NCI-H1436 treated with DMSO at 0.1 percent for 48 hours (cell line): ENCODE data around the gene NXPH1.
A peak's percentile ranks its signal among the peaks of the same experiment; 100 is the strongest.

Source experiments
- DNase-seq: peaks from one replicate; lab custom pipeline; 2025; lab: John Stamatoyannopoulos, UW

Gene NXPH1

DNA sequence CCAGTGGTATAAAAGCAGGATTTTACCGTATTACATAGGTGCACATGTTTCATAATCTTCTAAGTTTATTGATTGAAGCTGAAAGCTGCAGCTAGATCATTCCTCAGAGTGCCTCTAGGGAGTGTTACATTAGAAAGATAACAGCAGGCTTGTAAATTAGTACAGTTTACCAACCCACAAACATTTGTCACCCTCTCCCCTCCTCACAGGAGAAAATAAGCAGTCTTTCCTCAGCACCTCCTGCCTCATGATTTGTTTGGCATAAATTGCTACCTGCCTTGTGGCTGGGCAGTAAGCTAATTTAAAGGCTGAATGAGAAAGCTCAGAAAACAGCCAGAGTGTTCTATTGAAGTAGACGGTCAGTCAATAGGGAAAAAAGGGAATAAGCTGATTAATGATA, 74.2 kb downstream of the NXPH1 start:
- DNase-seq = no peak

DNA sequence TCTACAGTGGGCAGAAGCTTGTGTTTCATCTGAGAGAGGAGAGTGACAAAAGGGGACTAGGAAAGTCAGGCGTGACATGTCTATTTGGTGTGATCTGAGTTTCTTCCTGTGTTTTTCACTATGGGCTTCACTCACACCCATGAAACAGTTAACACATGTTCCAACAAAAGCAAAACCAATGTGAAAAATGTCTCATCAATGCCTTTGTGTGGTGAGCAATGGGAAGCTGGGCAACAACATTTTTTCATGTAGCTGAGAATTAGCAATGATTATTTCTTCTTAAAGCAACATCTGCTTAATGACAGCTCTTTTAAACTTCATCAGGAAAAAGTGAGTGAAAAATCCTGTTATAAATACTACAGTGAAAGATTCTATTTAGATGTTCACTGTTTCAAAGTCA, 76.2 kb downstream of the NXPH1 start:
- no peak for DNase-seq

DNA sequence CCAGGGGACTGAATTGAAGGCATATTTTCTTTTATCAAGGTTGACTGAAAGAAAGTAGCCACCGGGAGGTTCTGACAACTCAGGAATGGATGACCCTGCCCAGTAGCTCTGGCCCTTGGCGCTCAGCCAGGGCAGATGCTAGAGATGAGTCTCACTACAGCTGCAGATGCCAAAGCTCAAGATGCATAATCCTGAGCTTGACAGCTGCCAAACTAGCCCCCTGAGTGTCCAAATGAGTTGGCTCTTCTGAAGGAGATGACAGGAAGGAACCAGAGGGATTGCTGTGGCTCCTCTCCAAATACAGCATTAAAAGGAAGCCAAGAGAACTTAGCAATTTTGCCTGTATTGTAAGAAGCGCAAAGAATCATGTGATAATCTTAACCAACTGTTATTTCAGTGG, 78.4 kb downstream of the NXPH1 start:
- no peak for DNase-seq

DNA sequence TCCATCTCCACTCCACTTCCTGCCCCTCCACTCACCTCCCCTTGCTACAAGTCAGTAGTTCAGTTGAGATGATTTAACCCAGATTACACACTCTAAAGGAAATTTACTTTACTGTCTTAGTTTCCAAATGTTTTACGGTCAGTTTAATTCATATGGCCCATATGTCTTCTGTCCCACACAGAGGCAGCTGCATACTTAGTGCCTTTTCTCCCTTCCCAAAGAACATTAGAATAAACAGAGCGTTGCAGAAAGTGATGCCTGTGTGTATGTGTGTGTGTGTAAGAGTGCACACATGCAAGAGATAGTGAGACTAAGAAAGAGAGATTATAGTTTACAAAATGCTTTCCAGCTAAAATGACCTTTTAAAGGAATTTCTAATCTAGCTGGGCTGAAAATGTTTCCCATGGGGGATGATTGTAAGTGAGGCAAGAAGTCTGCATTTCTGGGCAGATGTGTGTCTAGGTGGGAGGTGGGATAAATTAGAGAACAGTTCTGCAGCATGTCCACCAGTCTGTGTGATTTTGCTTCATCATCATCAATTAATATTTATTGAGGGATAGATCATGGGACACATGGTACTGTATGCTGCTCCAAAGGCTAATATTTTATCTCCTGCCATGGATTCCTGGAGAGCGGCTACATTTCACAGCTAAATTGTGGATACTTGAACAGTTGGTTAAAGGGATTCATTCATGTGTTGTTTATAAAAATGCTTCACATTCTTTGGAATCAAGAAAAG, 81.5 kb downstream of the NXPH1 start:
- no peak for DNase-seq

DNA sequence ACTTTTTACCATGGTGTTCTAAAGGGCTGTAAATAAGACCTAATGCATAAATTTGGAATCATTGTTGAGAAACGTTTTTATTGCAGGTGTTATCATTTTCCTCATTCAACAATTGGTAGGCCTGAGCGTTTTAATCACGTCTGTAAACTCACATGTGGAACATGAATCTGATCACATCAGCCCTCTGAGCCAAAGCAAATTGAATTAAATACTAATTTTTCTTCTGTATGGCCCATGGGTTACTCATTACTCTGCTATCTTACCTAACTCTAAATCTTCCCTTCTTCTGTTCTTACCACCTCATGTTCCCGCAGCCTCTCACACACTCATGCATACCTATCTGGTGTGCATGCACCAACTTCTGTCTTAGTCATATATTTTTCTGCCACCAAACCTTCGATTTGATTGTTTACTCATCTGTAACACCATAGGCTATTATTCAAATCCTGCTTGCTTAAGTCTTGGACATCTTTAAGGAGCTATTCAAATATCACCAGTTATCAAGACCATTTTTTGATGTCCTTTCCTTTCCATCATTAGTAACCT, 82.3 kb downstream of the NXPH1 start:
- DNase-seq = no peak

DNA sequence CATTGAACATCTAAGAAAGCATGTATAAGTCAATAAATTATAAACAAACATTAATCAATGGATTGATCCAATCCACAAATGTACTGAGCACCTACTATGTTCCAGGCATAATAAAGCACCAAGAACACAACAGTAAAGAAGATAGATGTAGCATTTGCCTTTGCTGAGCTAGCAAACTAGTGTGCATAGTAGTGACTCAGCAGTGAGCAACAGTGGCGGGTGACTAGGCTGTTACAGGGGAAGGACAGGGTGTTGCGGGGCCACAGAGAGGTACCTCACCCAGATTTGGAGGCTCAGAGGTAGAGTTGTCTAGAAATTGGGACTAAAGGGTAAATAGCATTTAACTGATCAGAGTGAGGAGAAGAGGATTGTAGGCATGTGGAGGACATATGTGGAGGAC, 83.6 kb downstream of the NXPH1 start:
- DNase-seq = no peak

DNA sequence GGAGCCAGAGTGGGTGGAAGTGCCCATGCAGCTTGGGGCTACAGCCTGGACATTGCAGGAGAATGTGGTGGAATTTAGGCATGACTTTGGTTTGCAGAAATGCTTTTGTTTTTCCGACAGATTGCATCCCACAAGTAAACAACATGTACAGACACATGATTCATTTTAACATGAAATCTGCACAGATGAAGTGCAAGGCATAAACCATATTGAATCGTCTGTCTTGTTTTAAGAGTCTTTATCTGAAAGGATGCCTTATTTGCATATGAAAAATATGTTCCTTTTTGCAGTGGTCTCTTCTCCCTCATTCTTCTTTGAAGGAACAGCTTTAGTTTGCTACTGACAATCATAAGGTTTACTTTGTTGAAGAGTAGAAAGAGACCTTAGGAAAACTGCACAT, 94.9 kb downstream of the NXPH1 start:
- DNase-seq = no peak

DNA sequence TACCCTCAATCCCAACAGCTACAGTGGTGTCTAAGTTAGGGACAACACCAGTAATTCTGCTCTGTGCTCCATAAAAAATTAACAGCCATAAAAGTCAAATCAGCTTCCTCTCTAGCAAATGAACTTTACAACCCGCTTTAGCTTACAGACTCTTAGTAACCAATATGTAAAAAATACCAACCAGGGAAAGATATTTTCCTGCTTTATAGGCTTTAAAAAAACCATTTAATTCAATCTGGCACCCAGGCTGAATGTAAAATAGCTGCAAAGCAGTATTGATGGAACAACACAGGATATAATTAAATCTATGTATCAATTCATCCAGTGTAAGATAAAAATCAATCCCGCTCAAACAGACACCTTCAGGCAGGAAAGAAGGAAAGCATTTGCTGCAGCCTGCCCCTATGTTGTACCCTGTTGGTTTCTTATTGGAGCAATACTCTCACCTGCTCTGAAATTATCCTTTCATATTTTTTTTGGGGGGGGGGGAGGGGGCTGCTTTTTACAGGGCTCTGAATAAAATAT, 98.6 kb downstream of the NXPH1 start:
- no peak for DNase-seq

DNA sequence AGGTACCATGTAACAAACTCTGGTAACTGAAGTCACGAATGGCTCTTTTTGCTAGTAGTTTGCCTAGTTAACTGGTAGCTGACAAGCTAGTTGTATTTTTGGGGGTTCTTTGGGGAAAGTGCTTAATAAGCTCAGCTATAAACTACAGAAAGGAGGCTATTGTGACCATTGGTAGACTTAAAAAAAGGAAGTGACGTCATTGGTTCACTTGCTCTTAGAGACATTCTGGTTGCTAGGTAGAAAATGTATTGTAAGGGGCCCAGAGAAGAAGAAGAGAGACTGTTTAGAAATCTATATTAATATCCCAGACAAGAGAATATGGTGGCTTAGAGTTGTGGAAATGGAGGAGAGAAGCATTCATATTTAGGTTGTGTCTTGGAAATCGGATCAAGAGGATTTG, 103.0 kb downstream of the NXPH1 start:
- DNase-seq = no peak

DNA sequence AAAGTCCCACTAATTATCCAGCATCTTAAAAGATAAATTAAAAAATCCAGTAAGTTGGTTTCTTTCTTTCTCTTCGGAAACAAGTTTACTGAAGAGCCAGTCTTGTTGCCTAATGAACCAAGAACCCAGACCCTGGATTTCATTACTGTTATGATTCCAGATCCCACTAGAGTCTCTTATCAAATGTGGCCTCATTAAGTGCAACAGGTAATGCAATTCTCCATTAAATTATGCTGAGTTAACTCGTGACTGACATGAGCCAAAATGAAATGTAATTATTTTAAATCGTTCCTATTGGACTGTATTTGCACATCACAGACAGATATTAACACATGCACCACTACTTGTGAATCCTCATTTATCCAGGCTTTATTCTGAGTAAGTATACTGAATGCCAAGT, 115.6 kb downstream of the NXPH1 start:
- DNase-seq = no peak

DNA sequence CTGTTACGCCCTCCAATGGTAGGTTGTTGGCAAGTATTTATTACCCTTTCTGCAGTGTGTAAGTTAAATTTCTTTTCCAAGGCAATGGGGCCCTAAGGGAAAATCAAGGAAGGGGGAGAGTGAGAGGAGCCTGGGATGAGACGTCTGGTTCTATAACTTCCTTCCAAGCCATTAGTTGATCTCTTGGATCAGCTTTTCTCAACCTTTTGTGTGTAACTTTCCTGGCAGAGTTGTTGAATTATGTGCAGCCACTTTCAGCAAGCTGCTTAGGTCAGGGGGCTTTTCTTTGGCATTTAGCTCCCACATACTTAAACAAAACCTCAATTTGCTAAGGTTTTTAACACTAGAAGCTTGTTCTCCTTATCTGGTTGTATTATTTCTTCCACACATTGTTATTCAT, 127.1 kb downstream of the NXPH1 start:
- DNase-seq = no peak

DNA sequence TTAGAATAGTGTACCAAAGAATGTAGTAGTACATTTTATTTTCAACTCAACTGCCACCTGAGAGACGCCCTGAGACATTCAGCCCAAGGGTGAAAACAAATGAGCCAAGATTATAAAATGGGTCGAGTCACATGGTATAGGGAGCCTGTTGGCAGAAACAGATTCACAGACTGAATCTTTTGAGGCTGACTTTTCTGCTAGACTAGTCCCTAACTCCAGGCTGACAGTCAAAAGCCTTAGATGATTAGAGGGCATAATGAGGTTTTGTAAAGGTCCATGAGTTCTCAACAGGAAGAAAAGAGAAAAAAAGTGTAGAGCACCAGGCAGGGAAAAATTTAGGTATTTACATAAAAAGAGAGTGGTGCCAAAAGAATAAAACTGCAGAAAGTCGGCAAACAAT, 128.0 kb downstream of the NXPH1 start:
- DNase-seq = no peak

DNA sequence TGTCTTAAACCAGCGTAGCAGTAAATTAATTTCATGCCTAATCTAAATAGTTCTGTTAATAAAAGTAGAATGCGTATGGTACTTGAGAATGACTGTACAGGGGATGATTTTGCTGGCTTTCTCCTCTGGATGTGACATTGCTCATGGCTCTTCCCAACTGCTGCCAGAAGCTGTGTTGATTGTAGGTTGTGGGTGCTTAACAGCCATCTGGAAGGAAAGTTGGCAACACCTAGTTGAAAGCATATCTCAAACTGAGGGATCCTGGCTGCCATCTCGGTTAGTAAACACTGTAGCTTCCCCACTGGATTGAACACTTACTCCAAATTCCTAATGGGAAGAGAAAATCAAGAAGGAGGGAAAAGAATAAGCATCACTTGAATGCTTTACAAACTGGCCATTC, 130.9 kb downstream of the NXPH1 start:
- no peak for DNase-seq

DNA sequence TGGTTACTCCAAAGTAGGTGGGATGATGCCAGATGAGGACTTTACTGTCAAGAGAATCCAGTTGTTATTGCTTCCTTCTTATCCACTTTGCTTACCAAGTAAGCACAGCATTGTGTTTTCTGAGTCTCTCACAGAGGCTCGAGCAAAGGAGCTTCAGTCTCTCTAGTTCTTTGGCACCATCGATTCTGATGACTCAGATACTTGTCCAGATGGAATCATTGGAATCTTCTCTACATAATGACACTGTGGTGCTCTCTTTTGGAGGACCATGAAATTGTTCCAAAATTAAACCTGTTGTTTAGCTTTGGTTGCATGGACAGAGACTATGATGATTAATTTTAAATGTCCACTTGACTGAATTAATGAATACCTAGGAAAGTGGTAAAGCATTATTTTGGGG, 132.6 kb downstream of the NXPH1 start:
- DNase-seq = no peak

DNA sequence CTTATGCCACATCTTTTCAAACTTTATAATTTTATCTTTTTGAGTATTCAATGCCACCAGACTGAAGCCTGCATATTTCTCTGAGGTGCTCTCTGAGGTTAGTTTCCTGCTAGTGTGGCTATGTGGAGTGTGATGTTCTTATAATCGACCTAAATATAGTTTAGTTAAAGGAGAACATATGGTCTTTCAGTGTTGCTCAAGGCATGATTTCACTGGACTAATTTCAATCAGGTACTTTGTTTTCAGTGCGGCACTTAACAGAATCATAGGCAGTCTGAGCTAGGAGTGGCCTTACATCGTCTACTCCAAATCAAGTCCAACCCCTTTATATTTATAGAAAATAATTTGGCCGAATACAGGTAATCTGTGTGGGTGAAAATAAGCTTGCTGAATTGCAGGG, 134.2 kb downstream of the NXPH1 start:
- no peak for DNase-seq

DNA sequence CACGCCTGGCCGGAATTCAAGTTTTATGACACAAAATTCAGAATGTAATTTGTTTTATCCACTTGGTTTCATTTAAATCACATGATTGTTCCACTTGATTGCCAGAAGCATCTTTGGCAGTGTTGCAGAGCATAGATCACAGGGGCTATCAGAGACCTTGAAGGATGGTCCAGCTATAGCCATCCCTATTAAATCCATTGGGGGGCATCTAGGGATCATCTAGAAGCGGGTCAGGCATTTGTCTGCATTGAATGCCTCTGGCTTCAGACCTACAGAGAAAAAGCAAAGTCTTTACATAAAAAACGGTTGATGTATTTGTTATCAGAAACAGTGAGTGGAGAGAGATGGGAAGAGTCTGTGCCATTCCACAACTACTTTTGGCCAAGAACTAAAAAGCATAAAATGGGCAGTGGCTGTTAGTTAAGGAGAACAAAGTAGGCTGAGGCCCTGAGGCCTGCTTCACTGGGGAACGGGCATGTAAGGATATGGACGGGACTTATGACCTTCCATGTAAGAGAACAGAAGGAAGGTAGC, 146.3 kb downstream of the NXPH1 start:
- DNase-seq = no peak

DNA sequence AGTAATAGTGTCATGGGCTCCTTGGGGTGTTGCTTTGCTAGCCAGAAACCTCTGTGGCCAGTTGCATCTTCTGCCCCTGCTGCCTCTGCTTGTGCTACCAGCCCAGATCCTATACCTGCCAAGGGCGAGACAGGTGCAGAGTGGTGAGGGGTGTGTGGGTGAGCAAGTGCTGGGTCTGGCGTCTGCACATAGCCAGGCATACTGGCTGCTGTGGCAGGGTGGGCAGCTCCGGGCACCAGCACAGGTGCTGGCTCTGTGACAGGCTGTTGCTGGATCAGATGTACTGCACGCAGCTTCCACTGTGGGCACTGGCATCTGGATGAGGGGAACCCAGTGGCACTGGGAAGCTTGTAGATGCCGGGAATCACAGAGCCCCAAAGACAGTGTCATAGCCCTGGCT, 148.4 kb downstream of the NXPH1 start:
- DNase-seq = no peak

DNA sequence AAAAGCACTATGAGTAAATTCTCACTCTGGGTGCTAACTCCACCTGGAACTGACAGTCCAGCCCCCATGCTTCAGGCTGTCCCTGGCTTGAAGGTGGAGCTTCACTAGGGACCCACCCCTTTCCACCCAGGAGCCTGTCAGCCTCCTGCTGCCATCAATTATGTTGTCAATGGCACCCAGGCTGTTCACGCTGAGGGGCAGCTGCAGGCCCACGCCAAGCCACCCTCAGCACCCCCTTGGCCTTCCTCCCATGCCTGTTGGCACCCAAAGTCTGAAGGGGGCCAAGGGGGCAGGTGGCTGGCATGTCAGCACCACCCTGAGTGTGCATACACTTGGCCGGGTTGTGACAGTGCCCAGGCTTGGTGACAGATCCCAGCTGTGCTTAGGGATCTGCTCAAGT, 149.3 kb downstream of the NXPH1 start:
- DNase-seq = no peak

DNA sequence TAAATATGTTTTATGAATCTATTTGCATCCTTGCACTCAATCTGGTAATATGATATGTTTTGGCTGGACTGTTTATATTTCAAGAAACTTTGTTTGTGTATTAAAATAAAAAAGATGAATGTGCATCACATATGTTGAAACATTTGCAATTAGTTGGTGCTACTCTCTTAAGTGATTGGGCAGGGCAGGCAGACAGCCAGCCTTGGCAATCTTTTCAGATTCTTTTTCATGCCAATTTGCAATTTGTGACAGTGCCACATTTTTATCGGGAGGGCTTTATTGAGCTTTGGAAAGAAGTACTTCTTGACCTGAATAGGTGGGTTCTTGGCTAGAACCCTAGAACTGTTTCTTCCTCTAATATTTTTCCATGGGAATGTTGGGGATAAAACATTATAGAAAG, 152.2 kb downstream of the NXPH1 start:
- no peak for DNase-seq

DNA sequence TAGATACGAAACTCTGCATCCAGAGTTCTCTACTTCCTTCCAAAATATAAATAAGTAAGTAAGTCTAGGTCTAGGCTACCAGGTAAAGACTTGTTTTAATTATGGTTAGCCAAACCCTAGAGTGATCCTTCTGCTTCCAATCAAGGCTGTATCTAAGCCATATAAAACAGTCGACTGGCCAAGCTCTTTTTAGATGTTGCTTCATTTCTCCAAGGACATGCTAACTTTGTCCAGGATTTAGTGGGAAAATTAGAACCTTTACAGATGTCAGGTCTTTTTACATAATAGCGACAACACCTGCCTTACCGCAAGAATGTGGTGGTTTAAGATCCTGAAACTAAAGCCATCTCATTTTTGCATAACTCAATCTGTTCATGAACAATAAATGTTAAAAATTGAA, 156.8 kb downstream of the NXPH1 start:
- DNase-seq = no peak

DNA sequence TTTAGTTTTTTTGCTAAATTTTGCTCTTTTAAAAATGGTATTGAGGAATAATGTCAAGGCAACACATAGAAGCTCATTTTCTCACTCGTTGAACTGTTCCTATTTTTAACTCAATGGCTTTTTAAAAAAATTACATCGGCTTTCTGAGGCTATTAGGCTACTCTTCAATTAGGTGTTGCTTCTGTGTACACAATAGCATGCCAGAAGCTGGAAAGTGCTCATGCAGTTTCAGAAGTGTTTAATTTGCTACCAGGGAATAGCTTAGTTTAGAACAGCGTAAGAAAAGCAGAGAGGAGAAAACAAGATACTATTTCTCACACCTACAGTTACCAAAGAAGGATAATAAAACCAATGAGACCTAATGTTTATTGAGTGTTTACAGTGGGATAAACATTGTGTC, 157.4 kb downstream of the NXPH1 start:
- DNase-seq = peak; percentile 41

DNA sequence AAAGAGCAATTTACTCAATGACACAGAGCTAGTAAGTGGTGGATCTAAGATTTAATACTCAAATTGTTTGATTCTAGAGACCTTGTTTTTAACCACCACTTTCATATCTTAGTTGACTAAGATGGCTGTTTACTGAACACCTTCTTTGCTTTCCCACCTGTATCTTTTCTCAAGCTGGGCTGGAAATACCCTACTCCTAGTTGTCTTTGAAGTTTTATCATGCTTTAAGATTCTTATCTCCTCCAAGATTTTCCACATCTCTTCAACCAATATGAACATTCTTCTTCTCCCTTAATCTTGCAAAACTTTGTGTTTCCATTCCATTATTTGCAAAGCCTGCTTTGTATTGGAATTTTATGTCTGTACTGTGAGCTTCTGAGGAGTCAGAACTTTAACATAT, 157.9 kb downstream of the NXPH1 start:
- DNase-seq = no peak

DNA sequence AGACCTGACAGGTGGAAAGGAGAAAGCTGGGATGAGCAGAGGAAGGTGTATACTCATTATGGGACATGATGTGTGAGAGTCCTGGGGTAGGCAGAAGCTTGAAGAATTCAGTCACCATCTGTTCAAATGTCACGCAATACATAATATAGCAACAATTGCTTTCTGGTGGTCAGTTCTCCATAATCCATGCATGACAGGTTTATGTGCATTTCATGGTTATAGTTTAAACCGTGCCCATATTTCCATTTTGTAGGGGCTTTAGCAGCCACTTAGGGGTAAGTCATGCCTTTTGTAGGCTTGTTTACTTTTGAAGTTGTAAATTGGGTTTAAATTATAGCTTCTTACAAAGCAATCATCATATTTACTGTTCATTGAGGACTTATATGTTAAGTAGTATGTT, 158.8 kb downstream of the NXPH1 start:
- DNase-seq = no peak

DNA sequence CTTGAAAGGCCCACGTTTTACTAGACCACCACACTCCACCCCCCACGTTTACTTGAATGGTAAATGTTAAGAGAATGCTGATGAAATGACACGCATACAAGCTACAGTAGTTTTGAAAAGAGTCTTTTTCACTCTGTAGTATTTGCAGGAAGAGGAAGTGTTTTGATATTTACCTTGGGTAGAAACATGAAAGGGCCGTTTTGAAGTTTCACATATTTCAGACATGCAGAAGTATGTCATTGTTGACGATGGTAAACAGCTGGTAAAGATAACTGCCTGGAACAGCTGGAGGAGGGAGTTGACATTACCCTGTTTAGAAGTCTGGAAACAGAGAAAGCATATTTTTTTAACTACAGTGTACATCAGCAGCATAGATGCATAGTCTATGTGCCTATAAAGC, 160.7 kb downstream of the NXPH1 start:
- DNase-seq = no peak
